ES-I3 (cell line): ENCODE measurements around the gene RPL23.
A peak's percentile ranks its signal among the peaks of the same experiment; 100 is the strongest.

Experiments used
- H3K36me3 ChIP-seq: 2 replicates; pipeline ENCODE4 v1.6.1; 2013; ENCODE audit warnings: mild to moderate bottlenecking, low read length, control low read depth, moderate library complexity; ENCODE audit not compliant: insufficient read depth
- H3K4me1 ChIP-seq: 2 replicates; pipeline ENCODE4 v1.6.1; 2013; ENCODE audit warnings: mild to moderate bottlenecking, control low read depth, low read length; ENCODE audit not compliant: insufficient read depth
- H3K9ac ChIP-seq: 2 replicates; pipeline ENCODE4 v1.6.1; 2013; ENCODE audit warnings: low read depth, mild to moderate bottlenecking, low read length, moderate library complexity
- H3K9me3 ChIP-seq: 2 replicates; pipeline ENCODE4 v1.6.1; 2013; ENCODE audit warnings: mild to moderate bottlenecking, low read length, moderate library complexity; ENCODE audit not compliant: control insufficient read depth, insufficient read depth

RPL23 gene

DNA sequence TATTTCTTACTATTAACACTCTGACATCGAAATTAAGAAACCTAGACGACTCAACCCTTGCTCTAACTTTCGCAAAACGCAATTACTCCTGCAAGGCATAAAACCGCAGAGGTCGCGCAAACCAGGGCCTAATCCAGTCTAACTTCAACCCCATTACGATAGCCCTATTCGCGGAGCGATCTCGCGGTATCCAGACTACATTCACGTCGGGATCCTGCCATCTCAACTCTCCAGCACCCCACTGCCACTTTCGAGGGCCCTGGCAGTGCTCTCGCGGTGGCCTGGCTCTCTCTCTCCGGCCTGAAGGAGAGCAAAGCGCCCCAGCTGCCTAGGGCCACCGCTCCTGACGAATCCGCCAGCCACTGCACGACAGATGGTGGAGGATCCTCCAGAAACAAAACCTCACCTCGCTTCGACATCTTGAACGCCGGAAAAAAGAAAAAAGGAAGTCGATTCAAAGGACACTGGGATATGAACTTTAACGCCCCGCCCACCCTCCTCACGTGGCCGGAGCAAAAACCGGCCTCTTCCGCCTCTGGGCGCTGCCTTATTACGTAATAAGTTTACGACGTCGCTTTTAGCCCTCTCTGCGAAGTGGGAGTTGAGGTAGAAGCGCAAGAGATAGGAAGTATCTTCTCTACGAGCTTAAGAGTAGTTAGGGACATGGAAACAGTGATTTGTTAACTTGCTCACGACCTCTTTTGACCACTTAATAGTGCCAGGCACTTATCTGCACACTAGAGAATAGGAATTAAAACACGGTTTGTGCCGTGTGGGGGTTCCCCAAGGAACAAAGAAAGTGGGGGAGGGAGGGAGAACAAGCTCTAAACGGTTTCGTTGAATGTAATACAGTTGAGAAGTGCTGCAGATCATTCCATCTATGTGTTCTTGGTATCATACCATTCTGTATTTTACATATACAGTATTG, at the start of gene RPL23:
Gene RPL23, minus strand, starts transcription at position 430 of the 928 bp plus-strand sequence. Its CDS starts 11 bp downstream, at position 419.
- Histone ChIP-seq H3K9ac (peak within 1 kb of the TSS; percentile 96), H3K4me1 (0 out of 2 replicates have a peak, but pooled peaks cover 8% of the 10 kb centered on the region), H3K36me3 (peaks cover 39% of the 10 kb centered on the region), H3K9me3 (no peaks in the 10 kb centered on the region)

DNA sequence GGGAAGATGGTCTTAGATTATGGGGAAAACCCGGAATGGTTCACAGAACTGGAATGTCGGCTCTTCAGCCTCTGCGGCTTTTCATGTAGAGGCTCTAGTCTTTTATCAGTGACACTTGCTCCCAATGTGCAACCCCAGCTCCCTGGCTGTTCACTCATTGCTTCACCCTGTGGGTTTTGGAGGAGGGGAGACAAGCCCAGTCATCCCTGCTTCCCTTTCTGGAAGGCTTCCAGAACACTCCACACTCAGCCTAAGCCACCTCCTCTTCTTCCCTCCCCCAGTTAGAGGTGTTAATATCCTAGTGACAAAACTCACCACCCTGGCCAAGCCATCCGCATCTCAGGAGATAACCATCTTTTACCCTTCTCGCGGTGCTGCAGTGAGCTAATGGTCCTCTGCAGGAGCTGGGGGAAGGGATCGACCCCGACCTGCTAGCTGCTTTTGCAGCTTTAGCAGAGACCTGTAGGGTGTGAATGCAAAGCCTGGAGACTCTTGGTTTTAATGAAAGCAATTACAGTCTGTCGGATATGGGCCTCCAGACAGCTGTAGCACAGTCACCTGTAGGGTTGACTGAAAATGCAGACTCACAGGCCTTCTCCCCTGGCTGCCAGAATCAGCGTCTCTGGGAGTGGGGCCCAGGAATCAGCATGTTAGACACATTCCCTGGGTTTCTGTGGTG, 47.6 kb upstream of the RPL23 start:
- Histone ChIP-seq H3K9ac (no peak overlapping the region), H3K4me1 (peaks cover 10% of the 10 kb centered on the region), H3K9me3 (no peaks in the 10 kb centered on the region), H3K36me3 (peaks cover 21% of the 10 kb centered on the region)

GRCh38 chr17:38899421-38899820, 45.9 kb upstream of the RPL23 start:
- H3K36me3 ChIP-seq: peaks cover 21% of the 10 kb centered on the region
- H3K9me3 ChIP-seq: no peaks in the 10 kb centered on the region
- peaks cover 10% of the 10 kb centered on the region for H3K4me1 ChIP-seq
- H3K9ac ChIP-seq: no peak overlapping the region

DNA sequence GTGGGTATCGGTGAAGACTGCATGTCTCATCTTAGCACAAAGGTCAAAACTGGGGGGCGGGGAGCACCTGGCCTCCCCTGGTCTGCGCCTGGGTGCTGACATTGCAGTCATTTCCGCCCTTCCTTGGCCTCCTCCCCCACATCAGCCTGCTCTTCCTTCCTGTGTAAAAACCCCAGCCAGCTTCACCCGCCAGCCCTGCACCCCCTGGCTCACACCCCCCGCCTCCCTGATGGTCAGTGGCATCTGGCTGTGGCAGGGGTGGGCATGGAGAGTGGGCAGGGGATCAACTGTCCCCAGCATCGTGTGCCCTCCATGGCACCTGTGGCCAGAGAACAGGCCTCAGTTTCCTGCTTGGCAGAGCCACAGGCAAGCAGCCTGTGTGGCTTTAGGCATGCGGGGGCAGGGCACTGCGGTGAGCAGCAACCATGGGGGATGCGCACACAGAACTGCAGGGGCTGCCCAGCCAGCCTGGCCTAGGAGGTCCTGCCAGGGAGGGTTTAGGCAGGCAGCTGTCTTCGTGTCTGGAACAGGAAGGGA, 45.4 kb upstream of the RPL23 start:
- Histone ChIP-seq H3K4me1 (peaks cover 10% of the 10 kb centered on the region), H3K9ac (no peak overlapping the region), H3K9me3 (no peaks in the 10 kb centered on the region), H3K36me3 (peaks cover 21% of the 10 kb centered on the region)

DNA sequence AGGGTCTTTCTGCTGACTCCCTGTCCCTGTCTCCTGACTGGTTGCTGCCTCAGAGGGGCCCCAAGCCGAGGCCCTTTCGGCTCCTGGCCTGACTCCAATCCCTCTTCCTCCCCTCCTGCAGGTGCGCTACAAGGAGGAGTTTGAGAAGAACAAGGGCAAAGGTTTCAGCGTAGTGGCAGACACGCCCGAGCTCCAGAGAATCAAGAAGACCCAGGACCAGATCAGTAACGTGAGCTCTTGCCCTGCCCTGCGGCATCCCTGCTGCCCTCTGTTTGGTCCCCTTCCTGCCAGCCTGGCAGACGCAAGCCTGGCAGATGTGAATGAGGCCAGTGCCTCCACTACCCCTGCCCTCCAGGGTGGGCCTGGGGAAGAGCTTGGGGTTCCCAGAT, 44.8 kb upstream of the RPL23 start:
- no peaks in the 10 kb centered on the region for H3K9me3 ChIP-seq
- H3K9ac ChIP-seq: no peak overlapping the region
- peaks cover 15% of the 10 kb centered on the region for H3K36me3 ChIP-seq
- peaks cover 10% of the 10 kb centered on the region for H3K4me1 ChIP-seq

DNA sequence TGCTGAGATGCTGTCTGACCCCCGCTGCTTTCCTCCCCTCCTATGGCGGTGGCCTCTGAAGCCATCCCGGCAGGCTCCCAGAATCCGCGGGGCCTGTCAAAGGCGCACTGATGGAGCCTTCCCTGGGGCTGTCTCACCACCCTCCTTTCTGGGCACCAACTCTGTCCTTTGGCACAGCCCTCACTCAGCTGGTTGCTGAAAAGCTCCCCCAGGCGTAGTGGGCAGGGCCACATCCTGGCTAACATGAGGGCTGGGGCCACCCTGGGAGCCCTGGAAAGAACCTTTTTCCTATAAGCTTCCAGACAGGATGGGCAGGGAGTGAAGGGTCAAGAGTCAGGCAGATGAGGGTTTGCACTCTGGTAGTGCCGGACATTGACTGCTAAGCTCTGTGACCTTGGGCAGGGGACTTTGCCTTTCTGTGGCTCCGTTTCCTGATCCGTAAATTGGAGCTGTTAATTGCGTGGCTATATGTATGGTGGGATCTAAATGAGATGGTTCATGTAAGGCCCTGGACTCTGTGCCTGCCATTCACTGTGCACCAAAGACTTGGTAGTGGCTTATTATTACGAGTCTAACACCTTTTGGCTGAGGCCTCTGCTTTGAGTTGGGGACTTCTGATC, 44.3 kb upstream of the RPL23 start:
- Histone ChIP-seq H3K9me3 (no peaks in the 10 kb centered on the region), H3K36me3 (peaks cover 15% of the 10 kb centered on the region), H3K9ac (no peak overlapping the region), H3K4me1 (peaks cover 10% of the 10 kb centered on the region)

GRCh38 chr17:38897176-38897575, 43.7 kb upstream of the RPL23 start:
- Histone ChIP-seq H3K36me3 (peaks cover 12% of the 10 kb centered on the region), H3K4me1 (peaks cover 10% of the 10 kb centered on the region)

DNA sequence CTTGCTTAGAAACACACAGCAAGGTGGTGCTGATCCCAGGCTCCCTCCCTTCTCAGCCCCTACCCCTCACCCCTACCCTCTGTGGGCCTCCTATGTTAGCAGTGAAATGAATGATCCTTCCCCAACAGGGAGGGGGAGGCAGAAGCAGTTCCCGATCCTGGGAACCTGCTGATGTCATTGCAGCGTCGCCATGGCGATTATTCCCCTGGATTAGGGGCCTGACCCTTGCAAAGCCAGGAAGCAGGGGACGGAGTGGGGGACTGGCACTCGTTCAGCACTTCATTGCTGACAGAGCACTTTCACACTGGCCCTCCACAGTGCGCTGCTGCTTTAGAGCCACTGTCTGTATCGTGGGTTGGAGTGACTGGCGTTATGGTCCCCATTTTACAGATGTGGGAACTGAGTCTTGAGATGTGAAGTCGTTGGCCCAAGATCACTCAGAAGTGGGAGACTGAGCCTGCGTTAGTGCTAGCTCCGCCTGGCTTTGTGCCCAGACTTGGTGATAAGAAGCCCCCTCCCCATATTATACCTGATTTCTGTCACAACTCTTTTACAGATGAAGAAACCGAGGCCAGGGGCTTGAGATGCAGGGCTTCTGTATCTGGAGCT, 42.9 kb upstream of the RPL23 start:
- Histone ChIP-seq H3K9me3 (no peaks in the 10 kb centered on the region), H3K4me1 (peaks cover 10% of the 10 kb centered on the region), H3K9ac (no peak overlapping the region), H3K36me3 (peaks cover 11% of the 10 kb centered on the region)

More at GRCh38 chr17:38897176-38897575, 43.7 kb upstream of the RPL23 start:
- Histone ChIP-seq H3K9me3 (no peaks in the 10 kb centered on the region), H3K9ac (no peak overlapping the region)

GRCh38 chr17:38894276-38894675, 40.8 kb upstream of the RPL23 start:
- H3K36me3 ChIP-seq: peaks cover 13% of the 10 kb centered on the region

DNA sequence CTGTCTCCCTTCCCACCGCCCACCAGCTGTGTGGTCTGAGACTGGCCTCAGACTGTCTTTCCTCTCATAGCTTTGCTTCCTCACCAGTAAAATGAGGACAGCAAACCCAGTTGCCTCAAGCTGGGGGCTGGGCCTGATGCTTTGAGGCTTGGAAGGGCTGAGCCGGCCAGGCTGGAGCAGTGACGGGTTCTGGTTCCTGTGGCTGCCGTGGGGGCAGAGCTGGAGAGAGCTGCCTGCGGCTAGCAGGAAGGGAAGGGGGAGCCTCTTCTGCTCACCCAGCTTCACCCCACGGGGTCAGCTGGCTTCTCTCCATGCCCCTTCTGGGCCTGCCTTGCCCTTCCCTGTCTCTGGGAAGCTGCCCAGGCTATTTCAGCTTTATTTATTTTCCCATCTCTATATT, 40.1 kb upstream of the RPL23 start:
- no peaks in the 10 kb centered on the region; the same call in 1 of the 2 replicates for H3K4me1 ChIP-seq
- peaks cover 12% of the 10 kb centered on the region for H3K36me3 ChIP-seq
- H3K9ac ChIP-seq: no peak overlapping the region
- no peaks in the 10 kb centered on the region for H3K9me3 ChIP-seq

More at GRCh38 chr17:38894276-38894675, 40.8 kb upstream of the RPL23 start:
- no peaks in the 10 kb centered on the region for H3K9me3 ChIP-seq
- no peaks in the 10 kb centered on the region; the same call in 1 of the 2 replicates for H3K4me1 ChIP-seq
- H3K9ac ChIP-seq: no peak overlapping the region

DNA sequence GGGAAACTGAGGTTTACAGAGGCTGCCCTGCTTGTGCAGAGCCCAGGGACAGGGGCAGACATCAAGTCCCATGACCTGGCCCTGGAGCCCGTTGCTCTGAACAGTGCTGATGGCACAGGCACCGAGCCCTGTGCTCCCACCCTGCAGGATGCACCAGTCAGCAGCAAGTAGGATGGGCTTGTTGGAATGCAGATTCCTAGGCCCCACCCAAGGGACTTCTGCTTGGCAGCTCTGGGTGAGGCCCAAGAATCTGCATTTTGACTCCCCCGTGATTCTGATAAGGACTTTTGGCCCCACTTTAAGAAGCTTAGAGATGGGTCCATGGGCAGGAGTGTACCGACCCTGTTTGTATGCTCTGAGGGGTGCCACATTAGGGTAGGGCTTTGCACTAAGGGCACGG, 39.6 kb upstream of the RPL23 start:
- no peaks in the 10 kb centered on the region; the same call in 1 of the 2 replicates for H3K4me1 ChIP-seq
- peaks cover 9% of the 10 kb centered on the region; the same call in 1 of the 2 replicates for H3K36me3 ChIP-seq
- H3K9ac ChIP-seq: no peak overlapping the region
- H3K9me3 ChIP-seq: no peaks in the 10 kb centered on the region

DNA sequence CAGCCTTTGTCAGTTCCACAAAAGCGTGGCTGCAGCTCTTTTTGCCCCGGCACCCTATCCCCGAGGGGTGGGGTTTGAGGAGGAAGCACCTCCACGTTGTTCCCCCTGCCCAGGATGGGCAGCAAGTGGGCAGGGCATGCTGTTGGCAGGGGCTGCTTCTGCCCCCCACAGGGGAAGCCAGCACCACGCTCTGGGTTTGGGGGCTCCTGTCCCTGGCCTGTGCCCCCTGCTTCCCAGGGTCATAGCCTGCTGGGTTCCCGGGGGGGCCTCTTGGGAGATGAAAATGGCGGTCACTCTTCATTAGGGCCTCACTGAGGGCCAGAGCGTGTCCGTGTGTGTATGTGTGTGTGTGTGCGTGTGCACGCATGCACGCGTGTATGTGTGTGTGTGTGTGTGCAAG, 39.1 kb upstream of the RPL23 start:
- Histone ChIP-seq H3K9me3 (no peaks in the 10 kb centered on the region), H3K9ac (no peak overlapping the region), H3K36me3 (peaks cover 9% of the 10 kb centered on the region; the same call in 1 of the 2 replicates), H3K4me1 (no peaks in the 10 kb centered on the region; the same call in 1 of the 2 replicates)

GRCh38 chr17:38892083-38892482, 38.6 kb upstream of the RPL23 start:
- Histone ChIP-seq H3K9me3 (no peaks in the 10 kb centered on the region), H3K36me3 (peaks cover 6% of the 10 kb centered on the region; the same call in 1 of the 2 replicates), H3K4me1 (no peaks in the 10 kb centered on the region; the same call in 1 of the 2 replicates), H3K9ac (no peak overlapping the region)

DNA sequence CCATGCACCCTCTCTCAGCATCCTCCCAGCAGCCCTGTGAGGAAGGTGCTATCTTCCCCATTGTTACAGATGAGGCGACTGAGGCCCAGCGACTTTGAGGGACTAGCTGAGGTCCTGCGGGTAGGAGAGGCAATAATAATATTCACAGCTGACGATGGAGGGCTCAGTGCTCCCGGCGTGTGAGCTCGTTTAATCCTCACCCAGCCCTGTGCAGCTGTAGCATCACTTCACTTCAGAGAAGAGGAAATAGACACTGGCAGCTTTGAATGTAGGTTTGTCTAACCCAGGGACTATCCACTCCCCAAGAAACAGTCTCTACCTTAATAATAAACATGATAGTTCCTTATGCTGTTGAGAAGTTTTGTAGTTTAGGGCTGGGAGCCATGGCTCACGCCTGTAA, 37.9 kb upstream of the RPL23 start:
- no peak overlapping the region for H3K9ac ChIP-seq
- H3K9me3 ChIP-seq: no peaks in the 10 kb centered on the region
- H3K36me3 ChIP-seq: 0 out of 2 replicates have a peak, but pooled peaks cover 2% of the 10 kb centered on the region
- H3K4me1 ChIP-seq: no peaks in the 10 kb centered on the region; the same call in 1 of the 2 replicates
